IPS-18a (cell line): ENCODE results near the gene CD52.
A peak's percentile ranks its signal among the peaks of the same experiment; 100 is the strongest.

Experiments used
- H3K27ac ChIP-seq: one replicate; pipeline ENCODE4 v1.5.1; 2013; ENCODE audit warnings: low read length
- H3K27me3 ChIP-seq: one replicate; pipeline ENCODE4 v1.6.1; 2013; ENCODE audit warnings: mild to moderate bottlenecking, low read length; ENCODE audit not compliant: control insufficient read depth, insufficient read depth
- H3K36me3 ChIP-seq: one replicate; pipeline ENCODE4 v1.6.1; 2013; ENCODE audit warnings: low read depth, low read length; ENCODE audit not compliant: control insufficient read depth
- H3K4me1 ChIP-seq: one replicate; pipeline ENCODE4 v1.6.1; 2013; ENCODE audit warnings: low read depth, low read length; ENCODE audit not compliant: control insufficient read depth
- H3K4me3 ChIP-seq: one replicate; pipeline ENCODE4 v1.5.1; 2013; ENCODE audit warnings: low read length
- H3K9ac ChIP-seq: one replicate; pipeline ENCODE4 v1.6.1; 2013; ENCODE audit warnings: mild to moderate bottlenecking, low read length, moderate library complexity
- H3K9me3 ChIP-seq: one replicate; pipeline ENCODE4 v1.6.1; 2013; ENCODE audit warnings: low read depth, low read length; ENCODE audit not compliant: control insufficient read depth

CD52 gene

GRCh38 chr1:26295194-26296138, 22.3 kb upstream of the CD52 start:
- Histone ChIP-seq H3K4me1 (peaks cover 3% of the 10 kb centered on the region), H3K27me3 (no peaks in the 10 kb centered on the region), H3K9ac (no peak overlapping the region), H3K9me3 (no peaks in the 10 kb centered on the region), H3K36me3 (no peaks in the 10 kb centered on the region), H3K4me3 (no peak overlapping the region), H3K27ac (no peak overlapping the region)

- no peak overlapping the region for H3K27ac ChIP-seq
- no peaks in the 10 kb centered on the region for H3K4me1 ChIP-seq
- H3K4me3 ChIP-seq, result no peak overlapping the region
- H3K27me3 ChIP-seq, result no peaks in the 10 kb centered on the region
- no peaks in the 10 kb centered on the region for H3K9me3 ChIP-seq
- H3K36me3 ChIP-seq, result no peaks in the 10 kb centered on the region
- H3K9ac ChIP-seq, result no peak overlapping the region
Observed at GRCh38 chr1:26296340-26297056, 21.3 kb upstream of the CD52 start.

- Histone ChIP-seq H3K4me1 (no peaks in the 10 kb centered on the region), H3K9me3 (no peaks in the 10 kb centered on the region), H3K4me3 (no peak overlapping the region), H3K9ac (no peak overlapping the region), H3K36me3 (no peaks in the 10 kb centered on the region), H3K27ac (no peak overlapping the region), H3K27me3 (no peaks in the 10 kb centered on the region)
Observed at GRCh38 chr1:26297057-26297790, 20.5 kb upstream of the CD52 start.

- no peaks in the 10 kb centered on the region for H3K9me3 ChIP-seq
- H3K36me3 ChIP-seq, result no peaks in the 10 kb centered on the region
- no peaks in the 10 kb centered on the region for H3K27me3 ChIP-seq
- no peak overlapping the region for H3K4me3 ChIP-seq
- no peak overlapping the region for H3K27ac ChIP-seq
- H3K4me1 ChIP-seq, result no peaks in the 10 kb centered on the region
- H3K9ac ChIP-seq, result no peak overlapping the region
Observed at GRCh38 chr1:26297791-26298124, 20.0 kb upstream of the CD52 start.

- no peaks in the 10 kb centered on the region for H3K4me1 ChIP-seq
- no peaks in the 10 kb centered on the region for H3K27me3 ChIP-seq
- H3K36me3 ChIP-seq, result no peaks in the 10 kb centered on the region
- no peak overlapping the region for H3K4me3 ChIP-seq
- no peak overlapping the region for H3K9ac ChIP-seq
- H3K27ac ChIP-seq, result no peak overlapping the region
- no peaks in the 10 kb centered on the region for H3K9me3 ChIP-seq
Observed at GRCh38 chr1:26300578-26301275, 17.0 kb upstream of the CD52 start.

GRCh38 chr1:26302733-26303405, 14.9 kb upstream of the CD52 start:
- peaks cover 7% of the 10 kb centered on the region for H3K4me1 ChIP-seq
- no peaks in the 10 kb centered on the region for H3K27me3 ChIP-seq
- no peaks in the 10 kb centered on the region for H3K9me3 ChIP-seq
- H3K4me3 ChIP-seq, result no peak overlapping the region
- no peak overlapping the region for H3K9ac ChIP-seq
- H3K27ac ChIP-seq, result no peak overlapping the region
- no peaks in the 10 kb centered on the region for H3K36me3 ChIP-seq

- no peaks in the 10 kb centered on the region for H3K9me3 ChIP-seq
- peak overlapping the region; percentile 80 for H3K27ac ChIP-seq
- peak overlapping the region; percentile 97 for H3K4me3 ChIP-seq
- peaks cover 7% of the 10 kb centered on the region for H3K4me1 ChIP-seq
- H3K27me3 ChIP-seq, result no peaks in the 10 kb centered on the region
- H3K9ac ChIP-seq, result peak overlapping the region; percentile 96
- no peaks in the 10 kb centered on the region for H3K36me3 ChIP-seq
Observed at GRCh38 chr1:26305667-26306289, 12.0 kb upstream of the CD52 start.

GRCh38 chr1:26306290-26307229, 11.2 kb upstream of the CD52 start, which contains the start of gene UBXN11:
Gene UBXN11 (minus strand): TSS chr1:26306636. CDS start chr1:26302883, 3,753 bp downstream.
- H3K27ac ChIP-seq, result peak within 1 kb of the TSS; percentile 80
- H3K9me3 ChIP-seq, result no peaks in the 10 kb centered on the region
- no peaks in the 10 kb centered on the region for H3K36me3 ChIP-seq
- no peaks in the 10 kb centered on the region for H3K27me3 ChIP-seq
- H3K4me1 ChIP-seq, result peaks cover 7% of the 10 kb centered on the region
- peak within 1 kb of the TSS; percentile 96 for H3K9ac ChIP-seq
- peak within 1 kb of the TSS; percentile 97 for H3K4me3 ChIP-seq

GRCh38 chr1:26307363-26307781, 10.4 kb upstream of the CD52 start:
- no peaks in the 10 kb centered on the region for H3K36me3 ChIP-seq
- H3K9ac ChIP-seq, result peak overlapping the region; percentile 65
- H3K4me3 ChIP-seq, result peak overlapping the region; percentile 67
- no peaks in the 10 kb centered on the region for H3K9me3 ChIP-seq
- H3K27ac ChIP-seq, result peak overlapping the region; percentile 46
- H3K27me3 ChIP-seq, result no peaks in the 10 kb centered on the region
- peaks cover 7% of the 10 kb centered on the region for H3K4me1 ChIP-seq
